Caco-2 (cell line): Measurements from ENCODE around the gene NLK. TPM values are rescaled to one million over a fixed set of nuclear protein-coding genes. Genes with fewer than 3 reads are reported as not detected.

Source experiments
- BruUV-seq: library from RNA; stranded (reverse); fragments of 400-500 nt; replicated peaks from 2 replicates; lab custom pipeline; 2021; lab: Mats Ljungman, UMichigan
- CTCF ChIA-PET: fragments of 300-600 bp; sonication (Branson Sonifier 250); formaldehyde crosslinking; loops from one replicate; lab custom pipeline; 2022; ENCODE audit warnings: antibody characterized with exemption; lab: Charles Lee
- POLR2A ChIA-PET: fragments of 300-600 bp; sonication (Branson Sonifier 250); formaldehyde crosslinking; loops from one replicate; lab custom pipeline; 2022; ENCODE audit warnings: antibody characterized with exemption; lab: Charles Lee
- DNase-seq, 2 experiments: peaks; one replicate each; pipeline versions ENCODE4 v3.0.0 to v3.0.0-alpha.2; 2020 to 2022
- H3K27me3 ChIP-seq: replicated peaks from 2 replicates; pipeline ENCODE4 v1.6.0; 2011; ENCODE audit warnings: low read length; ENCODE audit not compliant: control insufficient read depth, insufficient read depth
- H3K36me3 ChIP-seq: 2 replicates; pipeline ENCODE4 v1.5.1; 2011; ENCODE audit warnings: low read length; ENCODE audit not compliant: control insufficient read depth, insufficient read depth
- H3K4me1 ChIP-seq: fragments of 250-450 bp; sonication (Bioruptor Pico); 2 replicates; pipeline ENCODE4 v1.5.1; 2020; ENCODE audit warnings: mild to moderate bottlenecking
- H3K4me3 ChIP-seq: 2 replicates; pipeline ENCODE4 v1.5.1; 2011; ENCODE audit warnings: low read depth, mild to moderate bottlenecking, control low read depth, low read length
- H3K9me3 ChIP-seq: fragments of 250-450 bp; sonication (Bioruptor Pico); 2 replicates; pipeline ENCODE4 v1.5.1; 2020; ENCODE audit warnings: mild to moderate bottlenecking, moderate library complexity
- H3K27ac Mint-ChIP-seq: one replicate; pipeline ENCODE4 v1.8.0; 2022; ENCODE audit warnings: mixed read lengths; ENCODE audit not compliant: unreplicated experiment
- H3K27me3 Mint-ChIP-seq: one replicate; pipeline ENCODE4 v1.8.0; 2022; ENCODE audit warnings: mixed read lengths; ENCODE audit not compliant: insufficient read depth, unreplicated experiment
- H3K36me3 Mint-ChIP-seq: one replicate; pipeline ENCODE4 v1.8.0; 2022; ENCODE audit warnings: mild to moderate bottlenecking, mixed read lengths; ENCODE audit not compliant: insufficient read depth, unreplicated experiment
- H3K4me1 Mint-ChIP-seq: one replicate; pipeline ENCODE4 v1.8.0; 2022; ENCODE audit warnings: low read depth, mixed read lengths; ENCODE audit not compliant: unreplicated experiment
- H3K4me3 Mint-ChIP-seq: one replicate; pipeline ENCODE4 v1.8.0; 2022; ENCODE audit warnings: mild to moderate bottlenecking, moderate library complexity, mixed read lengths; ENCODE audit not compliant: unreplicated experiment
- H3K9me3 Mint-ChIP-seq: one replicate; pipeline ENCODE4 v1.8.0; 2022; ENCODE audit warnings: mixed read lengths; ENCODE audit not compliant: unreplicated experiment
- CTCF ChIP-seq, 2 experiments: fragments of 200-600 bp in 1 of 2; IDR thresholded peaks; 1 replicate in 1 of 2; 2 replicates in 1 of 2; pipeline versions ENCODE4 v1.5.1 to v1.8.0; 2011 to 2022; ENCODE audit warnings: antibody characterized with exemption in 1 of 2, control low read depth in 1 of 2, inconsistent platforms in 1 of 2, low read depth in 1 of 2, low read length in 1 of 2, mild to moderate bottlenecking in 1 of 2, moderate library complexity in 1 of 2; ENCODE audit not compliant: insufficient read depth in 1 of 2, severe bottlenecking in 1 of 2, unreplicated experiment in 1 of 2
- intact Hi-C: fragments of 100-400 bp; cut with micrococcal nuclease; formaldehyde crosslinking; loops from one replicate; pipeline ENCODE4 v1.10.0; 2022; ENCODE audit not compliant: unreplicated experiment
- total RNA-seq: library from RNA; stranded (reverse); gene quantifications from 2 replicates; pipeline ENCODE4 v1.2.3, GENCODE V29; 2022

Gene NLK
- total RNA-seq, 1 experiment from 2014 or later, result 87.3 TPM

DNA sequence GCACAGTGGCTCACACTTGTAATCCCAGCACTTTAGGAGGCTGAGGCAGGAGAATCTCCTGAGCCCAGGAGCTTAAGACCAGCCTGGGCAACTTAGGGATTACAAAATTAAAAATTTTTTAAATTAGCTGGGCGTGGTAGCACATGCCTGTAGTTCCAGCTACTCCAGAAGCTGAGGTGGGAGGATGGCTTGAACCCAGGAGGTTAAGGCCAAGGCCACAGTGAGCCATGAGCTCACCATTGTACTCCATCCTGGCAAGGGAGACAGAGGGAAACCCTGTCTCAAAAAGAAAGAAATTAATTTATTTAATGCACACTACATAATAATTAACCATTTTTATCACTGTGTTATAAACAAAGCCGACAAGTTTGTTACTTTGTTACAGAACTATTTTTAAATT, 145.5 kb downstream of the NLK start:
- intact Hi-C loops, result loop anchor here (10.0 kb wide), 2 partner anchors 143 to 303 kb away; partner anchors contain the start of gene NLK
- no TSS peak for BruUV-seq
- H3K27ac Mint-ChIP-seq, result no peak overlapping the region
- H3K4me1 ChIP-seq, result peaks cover 22% of the 10 kb centered on the region
- ChIA-PET CTCF (interaction anchor here (0.5 to 0.9 kb wide), 2 partner anchors 64 to 588 kb away, joined by 3 read pairs; no protein-coding TSS in a partner anchor), POLR2A (interaction anchor here (1.2 kb wide), 1 partner anchor 21 kb away, joined by 4 read pairs; no protein-coding TSS in a partner anchor)
- TF ChIP-seq CTCF (IDR thresholded peaks at IDR 0.05; ENCODE audit: insufficient read depth in 1 of 2, low read depth in 1 of 2, low read length in 1 of 2, severe bottlenecking in 1 of 2, unreplicated experiment in 1 of 2), result no peak
- no peak for DNase-seq
- no peaks in the 10 kb centered on the region for H3K27me3 ChIP-seq
- no peak overlapping the region for H3K4me3 ChIP-seq
- no peaks in the 10 kb centered on the region for H3K9me3 Mint-ChIP-seq
- H3K4me1 Mint-ChIP-seq, result peaks cover 17% of the 10 kb centered on the region
- 0 out of 2 replicates have a peak, but pooled peaks cover 6% of the 10 kb centered on the region for H3K9me3 ChIP-seq
- peaks cover 49% of the 10 kb centered on the region for H3K36me3 Mint-ChIP-seq
- no peaks in the 10 kb centered on the region for H3K27me3 Mint-ChIP-seq
- H3K36me3 ChIP-seq, result peaks cover 1% of the 10 kb centered on the region
- H3K4me3 Mint-ChIP-seq, result no peak overlapping the region

DNA sequence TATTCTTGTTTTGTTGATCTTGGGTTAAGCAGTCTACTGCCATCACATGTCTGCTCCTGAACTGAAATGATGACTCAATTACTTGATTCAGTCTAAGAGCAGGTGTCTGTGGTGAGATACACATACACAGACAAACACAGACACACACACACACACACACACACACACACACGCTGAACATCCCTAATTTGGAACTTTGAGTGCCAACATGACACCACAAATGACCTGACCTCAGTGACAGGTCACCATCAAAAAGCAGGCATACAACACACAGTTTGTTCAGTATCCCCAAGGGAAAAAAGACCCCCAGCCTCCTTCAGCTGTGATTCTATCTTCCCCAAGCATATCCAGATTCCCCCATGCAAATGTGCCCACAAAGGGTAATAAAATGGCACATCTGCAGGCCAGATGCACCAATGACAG, 146.4 kb downstream of the NLK start:
- Mint-ChIP-seq H3K36me3 (peaks cover 54% of the 10 kb centered on the region), H3K27ac (no peak overlapping the region), H3K27me3 (no peaks in the 10 kb centered on the region), H3K9me3 (no peaks in the 10 kb centered on the region), H3K4me3 (no peak overlapping the region), H3K4me1 (peaks cover 17% of the 10 kb centered on the region)
- TF ChIP-seq CTCF (IDR thresholded peaks at IDR 0.05; ENCODE audit: insufficient read depth in 1 of 2, low read depth in 1 of 2, low read length in 1 of 2, severe bottlenecking in 1 of 2, unreplicated experiment in 1 of 2), result no peak
- H3K9me3 ChIP-seq, result 0 out of 2 replicates have a peak, but pooled peaks cover 6% of the 10 kb centered on the region
- POLR2A ChIA-PET, result interaction anchor here (1.2 kb wide), 1 partner anchor 22 kb away, joined by 4 read pairs; no protein-coding TSS in a partner anchor
- H3K27me3 ChIP-seq, result no peaks in the 10 kb centered on the region
- no TSS peak for BruUV-seq
- H3K4me1 ChIP-seq, result peaks cover 22% of the 10 kb centered on the region
- DNase-seq, result no peak
- intact Hi-C loops, result loop anchor here (1.0 to 10.0 kb wide), 3 partner anchors 16 to 304 kb away; partner anchors contain the start of gene NLK
- H3K4me3 ChIP-seq, result no peak overlapping the region
- H3K36me3 ChIP-seq, result peaks cover 5% of the 10 kb centered on the region
- CTCF ChIA-PET, result interaction anchor here (0.9 kb wide), 1 partner anchor 63 kb away, joined by 3 read pairs; no protein-coding TSS in a partner anchor

- CTCF ChIA-PET, result interaction anchor here (0.9 to 2.1 kb wide), 2 partner anchors 44 to 62 kb away, joined by 3 to 7 read pairs; no protein-coding TSS in a partner anchor
- Mint-ChIP-seq H3K27ac (no peak overlapping the region), H3K4me1 (peaks cover 17% of the 10 kb centered on the region), H3K27me3 (no peaks in the 10 kb centered on the region), H3K4me3 (no peak overlapping the region), H3K36me3 (peaks cover 55% of the 10 kb centered on the region), H3K9me3 (no peaks in the 10 kb centered on the region)
- no TSS peak for BruUV-seq
- POLR2A ChIA-PET, result interaction anchor here (1.4 kb wide), 1 partner anchor 146 kb away, joined by 3 read pairs; the partner anchor contains the start of genes IFT20 and TNFAIP1
- Histone ChIP-seq H3K9me3 (0 out of 2 replicates have a peak, but pooled peaks cover 6% of the 10 kb centered on the region), H3K27me3 (no peaks in the 10 kb centered on the region), H3K36me3 (peaks cover 3% of the 10 kb centered on the region; the same call in 1 of the 2 replicates), H3K4me3 (no peak overlapping the region), H3K4me1 (peaks cover 22% of the 10 kb centered on the region)
- TF ChIP-seq CTCF (IDR thresholded peaks at IDR 0.05; ENCODE audit: insufficient read depth in 1 of 2, low read depth in 1 of 2, low read length in 1 of 2, severe bottlenecking in 1 of 2, unreplicated experiment in 1 of 2), result no peak
- DNase-seq, result peak in 1 of 2 experiments; percentile 38
- intact Hi-C loops, result loop anchor here (1.0 to 10.0 kb wide), 4 partner anchors 16 to 305 kb away; partner anchors contain the start of gene NLK
Measured at GRCh38 chr17:28189667-28190066, 147.2 kb downstream of the NLK start.
